Pancreas (tissue), 10 donors: Measurements from ENCODE around the gene C10orf95. TPM values are rescaled to one million over a fixed set of nuclear protein-coding genes. Genes with fewer than 3 reads are reported as not detected.

Source experiments
- ATAC-seq, 4 donors: fragments of 200-7000 bp; cut with Tn5 transposase; one replicate each; pipeline versions ENCODE4 v1.8.0 to v1.9.1; 2020; ENCODE audit warnings: mild to moderate bottlenecking in 4 of 4, moderate library complexity in 4 of 4
- DNase-seq, 6 donors: peaks; one replicate each; pipeline ENCODE4 v3.0.0-alpha.2; 2020
- FAIRE-seq: peaks from 2 replicates; lab custom pipeline; 2012; peaks lifted over from hg19 to GRCh38; lab: Jason Lieb, UNC
- H3K27ac ChIP-seq, 4 donors: fragments of 200-600 bp; sonication (generic); 1 replicate in 3 of 4; 2 replicates in 1 of 4; pipeline versions ENCODE4 v1.5.0 to v1.8.0; 2020
- H3K27me3 ChIP-seq, 4 donors: fragments of 200-600 bp; one replicate each; pipeline ENCODE4 v1.8.0; 2021
- H3K36me3 ChIP-seq, 3 donors: fragments of 200-600 bp; sonication (generic) in 1 of 3; one replicate each; pipeline versions ENCODE4 v1.5.0 to v1.8.0; 2020 to 2021
- H3K4me1 ChIP-seq, 3 donors: fragments of 200-600 bp; one replicate each; pipeline ENCODE4 v1.8.0; 2021
- H3K4me3 ChIP-seq, 4 donors: fragments of 200-600 bp; sonication (generic) in 2 of 4; one replicate each; pipeline versions ENCODE4 v1.5.0 to v1.8.0; 2020 to 2021
- H3K9me3 ChIP-seq, 4 donors: fragments of 200-600 bp; one replicate each; pipeline ENCODE4 v1.8.0; 2021
- CTCF ChIP-seq, 4 donors: fragments of 200-600 bp; sonication (generic) in 3 of 4; IDR thresholded peaks; one replicate each; pipeline versions ENCODE4 v1.5.0 to v1.8.0; 2021; ENCODE audit warnings: antibody characterized with exemption in 4 of 4
- WGBS, 2 donors: extraction: QIAGEN DNeasy Blood & Tissue Kit; methylation state at CpG; one replicate each; pipeline ENCODE4 v1.1.7; 2013; 5-methylcytosine and 5-hydroxymethylcytosine counted together
- intact Hi-C, 3 donors: fragments of 100-400 bp; cut with DNase I; formaldehyde crosslinking; loops; one replicate each; pipeline versions ENCODE4 v1.11.1 to v1.14.2; 2022
- polyA plus RNA-seq, 2 donors: library from polyadenylated mRNA; stranded (reverse); fragments of 200-250 nt; gene quantifications; one replicate each; pipeline ENCODE4 v1.2.3, GENCODE V29; 2013
- total RNA-seq, 6 donors: library from RNA; stranded (reverse); fragmentation: NEBNext Ultra II Directional in 4 of 6; extraction: Animal tissue kit (Norgen Biotek cat#: 25700) in 4 of 6; gene quantifications; one replicate each; pipeline versions ENCODE4 v1.2.1 to v1.2.4, GENCODE V29; 2021 to 2023
- donor health status: healthy with polysubstance abuse.
- donor health status: DM: no; HTN: no; CAD: no; lungs with moderate emphysema.
- donor health status: DM: no; HTN: no; CAD: no.
- donor health status: control.
- donor health status: control.
- donor health status: Bipolar disorder and iron deficiency.
- donor health status: DM: yes; HTN: yes; CAD: no.
- donor health status: DM: no; HTN: no; CAD: no.
- donor health status: DM: no; HTN: no; CAD: no.
- donor health status: DM: yes; HTN: yes; CAD: no.

The C10orf95 gene
- total and polyA plus RNA-seq, 8 donors: 0.37 to 1.2 (median 0.46) TPM

DNA sequence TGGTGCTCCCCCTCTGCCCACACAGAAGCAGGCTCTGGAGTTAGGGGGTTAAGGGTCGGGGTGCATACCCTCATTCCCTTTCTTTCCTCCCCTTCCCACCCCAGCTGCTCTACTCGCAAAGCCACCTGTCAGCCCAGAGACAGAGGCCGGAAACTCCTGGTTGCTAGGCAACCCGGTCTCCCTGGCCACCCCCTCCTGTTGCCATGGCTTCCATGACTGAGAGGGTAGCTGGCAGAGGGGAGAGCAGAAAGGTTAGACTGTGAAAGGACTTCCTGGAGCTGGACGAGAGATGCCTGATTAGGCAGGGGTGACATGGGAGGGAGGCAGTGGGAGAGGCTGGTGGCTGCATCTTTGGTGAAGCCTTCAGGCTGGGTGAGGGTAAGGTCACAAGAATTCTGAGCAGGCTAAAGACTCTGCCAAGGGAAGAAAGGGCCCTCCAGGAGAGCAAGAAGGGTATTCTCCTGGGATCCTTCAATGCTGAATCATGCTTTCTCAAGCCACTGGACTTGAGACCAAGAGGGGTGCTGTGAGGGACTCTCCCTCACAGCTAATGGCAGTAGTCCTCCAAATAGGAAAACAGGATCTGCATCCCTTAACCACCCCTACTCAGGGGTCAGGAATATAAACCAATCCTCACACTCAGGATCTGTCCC lies 38.2 kb downstream of the C10orf95 start:
- DNase-seq (peak in 2 of 6 donors; percentile 6 to 40), ATAC-seq (peak in 2 of 4 donors; percentile 33 to 42), FAIRE-seq (no peak)
- H3K4me1 ChIP-seq: no peaks in the 10 kb centered on the region
- intact Hi-C loops: no loop called here
- no peak overlapping the region for H3K27ac ChIP-seq
- H3K4me3 ChIP-seq: no peak overlapping the region
- WGBS, 2 donors: 11% methylated on average over 5 of the region's 5 CpGs
- TF ChIP-seq CTCF (IDR thresholded peaks at IDR 0.05): no peak
- no peaks in the 10 kb centered on the region for H3K9me3 ChIP-seq
- H3K36me3 ChIP-seq: no peaks in the 10 kb centered on the region
- peaks cover 0 to 27% (median 2%) of the 10 kb centered on the region in 4 donors for H3K27me3 ChIP-seq

DNA sequence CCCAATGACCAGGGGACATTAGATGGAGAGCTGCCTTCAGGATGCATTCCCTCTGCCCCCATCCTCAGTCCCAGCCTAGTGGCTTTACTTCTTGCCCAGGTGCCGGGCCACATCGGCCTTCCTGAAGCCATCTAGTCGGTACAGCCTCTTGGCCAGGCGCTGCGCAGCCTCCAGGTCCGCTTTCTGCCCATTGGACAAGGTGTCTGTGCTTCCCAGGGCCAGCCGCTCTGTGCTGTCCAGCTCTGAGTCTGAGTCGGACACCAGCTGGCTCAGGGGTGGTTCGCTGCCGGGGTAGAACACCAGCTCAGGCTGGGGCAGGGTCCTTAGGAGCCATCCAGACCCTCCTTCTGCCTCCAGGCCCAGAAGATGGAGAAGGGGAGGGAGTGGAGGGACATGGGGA lies 39.0 kb downstream of the C10orf95 start:
- intact Hi-C loops: no loop called here
- no peaks in the 10 kb centered on the region for H3K4me1 ChIP-seq
- peaks cover 0 to 27% (median 2%) of the 10 kb centered on the region in 4 donors for H3K27me3 ChIP-seq
- TF ChIP-seq CTCF (IDR thresholded peaks at IDR 0.05): no peak
- no peaks in the 10 kb centered on the region for H3K36me3 ChIP-seq
- peak in 2 of 6 donors; percentile 18 to 58 for DNase-seq
- H3K4me3 ChIP-seq: no peak overlapping the region
- no peak for ATAC-seq
- no peak overlapping the region for H3K27ac ChIP-seq
- no peak for FAIRE-seq
- WGBS, 2 donors: 68 to 83% methylated on average over 10 of the region's 10 CpGs
- no peaks in the 10 kb centered on the region for H3K9me3 ChIP-seq

GRCh38 chr10:102411341-102412255 lies 39.7 kb downstream of the C10orf95 start:
- FAIRE-seq (no peak), DNase-seq (peak in 2 of 6 donors; percentile 10 to 46)
- WGBS, 2 donors: 68 to 70% methylated on average over 14 of the region's 14 CpGs

GRCh38 chr10:102410429-102411073 lies 40.8 kb downstream of the C10orf95 start:
- WGBS, 2 donors: 4% methylated on average over 35 to 48 of the region's 48 CpGs
- TF ChIP-seq CTCF (IDR thresholded peaks at IDR 0.05): no peak
- Histone ChIP-seq H3K36me3 (no peaks in the 10 kb centered on the region), H3K9me3 (no peaks in the 10 kb centered on the region), H3K27ac (no peak overlapping the region), H3K4me1 (no peaks in the 10 kb centered on the region), H3K4me3 (peak overlapping the region in 1 of 4 donors; percentile 25), H3K27me3 (peaks cover 0 to 20% (median 2%) of the 10 kb centered on the region in 4 donors)
- ATAC-seq: peak in 3 of 4 donors; percentile 29 to 47 (median 40)
- intact Hi-C loops: no loop called here
- peak in 2 of 6 donors; percentile 58 to 69 for DNase-seq
- FAIRE-seq: no peak

More at GRCh38 chr10:102411341-102412255, 39.7 kb downstream of the C10orf95 start:
- no peak for ATAC-seq
- Histone ChIP-seq H3K4me1 (no peaks in the 10 kb centered on the region), H3K4me3 (no peak overlapping the region), H3K9me3 (no peaks in the 10 kb centered on the region), H3K36me3 (no peaks in the 10 kb centered on the region), H3K27me3 (peaks cover 0 to 25% (median 2%) of the 10 kb centered on the region in 4 donors), H3K27ac (no peak overlapping the region)
- intact Hi-C loops: no loop called here
- TF ChIP-seq CTCF (IDR thresholded peaks at IDR 0.05): no peak
